HepG2 (cell line): ENCODE measurements around the gene CDRT4.

Experiments used
- FOXM1 ChIP-seq: sonication (generic); formaldehyde crosslinking; IDR thresholded peaks from 2 replicates; pipeline ENCODE4 v1.5.0; 2020; ENCODE audit warnings: missing genetic modification reagents
- RORA ChIP-seq: sonication (generic); formaldehyde crosslinking; IDR thresholded peaks from 2 replicates; pipeline ENCODE4 v1.5.0; 2020; ENCODE audit warnings: mild to moderate bottlenecking, missing genetic modification reagents, moderate library complexity
- ZNF572 ChIP-seq: sonication (generic); formaldehyde crosslinking; IDR thresholded peaks from 2 replicates; pipeline ENCODE4 v1.5.1; 2020; ENCODE audit warnings: mild to moderate bottlenecking, missing genetic modification reagents
- ZSCAN22 ChIP-seq: sonication (generic); formaldehyde crosslinking; IDR thresholded peaks from 2 replicates; pipeline ENCODE4 v1.4.0; 2020; ENCODE audit warnings: mild to moderate bottlenecking, missing genetic modification reagents
- TF ChIP-seq, protein P1 (sequence below): sonication (generic); formaldehyde crosslinking; IDR thresholded peaks from 2 replicates; pipeline ENCODE4 v1.5.0; 2020; ENCODE audit warnings: missing genetic modification reagents, mild to moderate bottlenecking, borderline replicate concordance
- TF ChIP-seq, protein P2 (sequence below): sonication (generic); formaldehyde crosslinking; IDR thresholded peaks from 2 replicates; pipeline ENCODE4 v1.5.0; 2020; ENCODE audit warnings: mild to moderate bottlenecking, missing genetic modification reagents, borderline replicate concordance
- TF ChIP-seq, protein P3 (sequence below): sonication (generic); formaldehyde crosslinking; IDR thresholded peaks from 2 replicates; pipeline ENCODE4 v1.4.0; 2020; ENCODE audit warnings: mild to moderate bottlenecking, low read depth, missing genetic modification reagents

DNA sequence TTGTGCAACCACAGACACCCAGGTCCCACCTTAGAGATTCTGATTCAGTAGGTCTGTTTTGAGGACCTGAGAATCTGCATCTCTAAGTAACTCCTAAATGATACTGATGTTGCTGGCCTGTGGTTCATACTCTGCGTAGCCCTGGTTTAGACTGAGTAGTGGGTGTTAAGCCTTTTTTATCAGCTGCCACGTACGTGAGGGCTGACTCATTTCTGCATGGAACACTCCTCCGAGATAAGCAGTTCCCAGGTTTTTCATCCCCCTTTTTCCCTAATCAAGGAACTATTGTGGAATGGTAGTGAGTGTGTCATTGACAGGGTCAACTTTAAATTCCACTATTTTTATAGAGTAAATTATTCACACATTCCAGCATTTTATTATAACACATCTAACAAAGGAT, 26.1 kb downstream of the CDRT4 start:
- TF ChIP-seq RORA (CRISPR knock-in tag): no peak
- TF ChIP-seq, protein P1, sequence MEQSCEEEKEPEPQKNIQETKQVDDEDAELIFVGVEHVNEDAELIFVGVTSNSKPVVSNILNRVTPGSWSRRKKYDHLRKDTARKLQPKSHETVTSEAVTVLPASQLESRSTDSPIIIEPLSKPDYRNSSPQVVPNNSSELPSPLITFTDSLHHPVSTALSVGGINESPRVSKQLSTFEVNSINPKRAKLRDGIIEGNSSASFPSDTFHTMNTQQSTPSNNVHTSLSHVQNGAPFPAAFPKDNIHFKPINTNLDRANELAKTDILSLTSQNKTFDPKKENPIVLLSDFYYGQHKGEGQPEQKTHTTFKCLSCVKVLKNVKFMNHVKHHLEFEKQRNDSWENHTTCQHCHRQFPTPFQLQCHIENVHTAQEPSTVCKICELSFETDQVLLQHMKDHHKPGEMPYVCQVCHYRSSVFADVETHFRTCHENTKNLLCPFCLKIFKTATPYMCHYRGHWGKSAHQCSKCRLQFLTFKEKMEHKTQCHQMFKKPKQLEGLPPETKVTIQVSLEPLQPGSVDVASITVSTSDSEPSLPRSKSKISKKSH (CRISPR knock-in tag): no peak
- TF ChIP-seq, protein P2, sequence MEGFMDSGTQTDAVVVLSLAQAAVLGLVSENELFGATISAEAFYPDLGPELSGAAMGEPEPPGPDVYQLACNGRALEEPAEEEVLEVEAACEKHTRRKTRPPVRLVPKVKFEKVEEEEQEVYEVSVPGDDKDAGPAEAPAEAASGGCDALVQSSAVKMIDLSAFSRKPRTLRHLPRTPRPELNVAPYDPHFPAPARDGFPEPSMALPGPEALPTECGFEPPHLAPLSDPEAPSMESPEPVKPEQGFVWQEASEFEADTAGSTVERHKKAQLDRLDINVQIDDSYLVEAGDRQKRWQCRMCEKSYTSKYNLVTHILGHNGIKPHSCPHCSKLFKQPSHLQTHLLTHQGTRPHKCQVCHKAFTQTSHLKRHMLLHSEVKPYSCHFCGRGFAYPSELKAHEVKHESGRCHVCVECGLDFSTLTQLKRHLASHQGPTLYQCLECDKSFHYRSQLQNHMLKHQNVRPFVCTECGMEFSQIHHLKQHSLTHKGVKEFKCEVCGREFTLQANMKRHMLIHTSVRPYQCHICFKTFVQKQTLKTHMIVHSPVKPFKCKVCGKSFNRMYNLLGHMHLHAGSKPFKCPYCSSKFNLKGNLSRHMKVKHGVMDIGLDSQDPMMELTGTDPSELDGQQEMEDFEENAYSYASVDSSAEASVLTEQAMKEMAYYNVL (CRISPR knock-in tag): no peak
- TF ChIP-seq FOXM1: no peak
- TF ChIP-seq, protein P3, sequence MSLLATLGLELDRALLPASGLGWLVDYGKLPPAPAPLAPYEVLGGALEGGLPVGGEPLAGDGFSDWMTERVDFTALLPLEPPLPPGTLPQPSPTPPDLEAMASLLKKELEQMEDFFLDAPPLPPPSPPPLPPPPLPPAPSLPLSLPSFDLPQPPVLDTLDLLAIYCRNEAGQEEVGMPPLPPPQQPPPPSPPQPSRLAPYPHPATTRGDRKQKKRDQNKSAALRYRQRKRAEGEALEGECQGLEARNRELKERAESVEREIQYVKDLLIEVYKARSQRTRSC (CRISPR knock-in tag): no peak
- TF ChIP-seq ZSCAN22: no peak
- no peak for TF ChIP-seq ZNF572
